Heart right ventricle (tissue), 16 donors: ENCODE measurements around the gene RBP5. TPM values are rescaled to one million over a fixed set of nuclear protein-coding genes. Genes with fewer than 3 reads are reported as not detected.

Experiments
- ATAC-seq, 8 donors: fragments of 200-7000 bp; cut with Tn5 transposase; one replicate each; pipeline ENCODE4 v1.9.1; 2020; ENCODE audit warnings: mild to moderate bottlenecking in 8 of 8, moderate library complexity in 8 of 8, moderate number of reproducible peaks in 1 of 8
- DNase-seq, 2 donors: peaks; one replicate each; pipeline ENCODE4 v3.0.0-alpha.2; 2020
- H3K27ac ChIP-seq, 10 donors: fragments of 200-600 bp; sonication (generic) in 2 of 10; one replicate each; pipeline versions ENCODE4 v1.5.0 to v1.8.0; 2020 to 2022; ENCODE audit warnings: mild to moderate bottlenecking in 3 of 10
- H3K27me3 ChIP-seq, 7 donors: fragments of 200-600 bp; one replicate each; pipeline ENCODE4 v1.8.0; 2021 to 2022; ENCODE audit warnings: mild to moderate bottlenecking in 2 of 7
- H3K36me3 ChIP-seq, 9 donors: fragments of 200-600 bp; sonication (generic) in 1 of 9; one replicate each; pipeline versions ENCODE4 v1.5.0 to v1.8.0; 2020 to 2022; ENCODE audit warnings: mild to moderate bottlenecking in 2 of 9
- H3K4me1 ChIP-seq, 9 donors: fragments of 200-600 bp; sonication (generic) in 1 of 9; one replicate each; pipeline versions ENCODE4 v1.5.0 to v1.8.0; 2020 to 2022; ENCODE audit warnings: mild to moderate bottlenecking in 4 of 9
- H3K4me3 ChIP-seq, 10 donors: fragments of 200-600 bp; sonication (generic) in 2 of 10; one replicate each; pipeline versions ENCODE4 v1.5.0 to v1.8.0; 2020 to 2022; ENCODE audit warnings: mild to moderate bottlenecking in 7 of 10, moderate library complexity in 2 of 10
- H3K9me3 ChIP-seq, 11 donors: fragments of 200-600 bp in 10 of 11; sonication (generic) in 2 of 11; one replicate each; pipeline versions ENCODE4 v1.5.0 to v1.8.0; 2013 to 2022; ENCODE audit warnings: mild to moderate bottlenecking in 2 of 11, control low read depth in 1 of 11, moderate library complexity in 1 of 11
- WGBS, 2 donors: extraction: QIAGEN DNeasy Blood & Tissue Kit; methylation state at CpG; one replicate each; pipeline ENCODE4 v1.1.7; 2013; ENCODE audit warnings: inconsistent platforms in 1 of 2; 5-methylcytosine and 5-hydroxymethylcytosine counted together
- intact Hi-C, 10 donors: fragments of 100-400 bp; cut with DNase I; formaldehyde crosslinking; loops; one replicate each; pipeline versions ENCODE4 v1.11.1 to v1.14.2; 2022
- polyA plus RNA-seq, 2 donors: library from polyadenylated mRNA; stranded (reverse); fragments of 200-250 nt; gene quantifications; one replicate each; pipeline ENCODE4 v1.2.3, GENCODE V29; 2013
- total RNA-seq, 10 donors: library from RNA; stranded (reverse); fragmentation: NEBNext Ultra II Directional in 3 of 10; extraction: Animal tissue kit (Norgen Biotek cat#: 25700) in 3 of 10; gene quantifications; one replicate each; pipeline versions ENCODE4 v1.2.1 to v1.2.4, GENCODE V29; 2021 to 2023
- TF ChIP-seq, protein P1 (sequence below), 9 donors: fragments of 200-600 bp; sonication (generic) in 2 of 9; IDR thresholded peaks; one replicate each; pipeline versions ENCODE4 v1.5.0 to v1.8.0; 2021 to 2022; ENCODE audit warnings: antibody characterized with exemption in 9 of 9, mild to moderate bottlenecking in 5 of 9, moderate library complexity in 1 of 9
- donor health status: Arrhythmogenic right ventricular cardiomyopathy.
- donor health status: ischemic (EF 13 %, LVEDD 7.1; RV severe dilation, severe dysfunction).
- donor health status: healthy with polysubstance abuse.
- donor health status: DM: no; HTN: yes; CAD: no.
- donor health status: DM: no; HTN: no; CAD: no.
- donor health status: ischemic (EF 25% LVEDD 6.9; RV normal size, moderate dysfunction).
- donor health status: ischemic (EF 25% LVEDD 5.7; RV mildly dilated, moderate dysfunction).
- donor health status: healthy.
- donor health status: DM: yes; HTN: yes; CAD: no.
- donor health status: Ischemic cardiomyopathy.
- donor health status: ischemic (EF 35%, LVEDD 5.7; RV mildly dilated, moderate dysfunction).
- donor health status: nonischemic (EF 11% LVEDD 7.7; RV severe dilation, severe dysfunction).
- donor health status: DM: yes; HTN: yes; CAD: no.
- donor health status: PGD.
- donor health status: ischemic (EF 29% LVEDD 5.4; RV normal size, mild dysfunction).
- donor health status: nonischemic (EF 23%, LVEDD 6.1; RV moderate dilation, normal function).

RBP5 gene
- total and polyA plus RNA-seq, 12 donors, result 0.34 to 3.2 (median 0.64) TPM; not detected in 6

DNA sequence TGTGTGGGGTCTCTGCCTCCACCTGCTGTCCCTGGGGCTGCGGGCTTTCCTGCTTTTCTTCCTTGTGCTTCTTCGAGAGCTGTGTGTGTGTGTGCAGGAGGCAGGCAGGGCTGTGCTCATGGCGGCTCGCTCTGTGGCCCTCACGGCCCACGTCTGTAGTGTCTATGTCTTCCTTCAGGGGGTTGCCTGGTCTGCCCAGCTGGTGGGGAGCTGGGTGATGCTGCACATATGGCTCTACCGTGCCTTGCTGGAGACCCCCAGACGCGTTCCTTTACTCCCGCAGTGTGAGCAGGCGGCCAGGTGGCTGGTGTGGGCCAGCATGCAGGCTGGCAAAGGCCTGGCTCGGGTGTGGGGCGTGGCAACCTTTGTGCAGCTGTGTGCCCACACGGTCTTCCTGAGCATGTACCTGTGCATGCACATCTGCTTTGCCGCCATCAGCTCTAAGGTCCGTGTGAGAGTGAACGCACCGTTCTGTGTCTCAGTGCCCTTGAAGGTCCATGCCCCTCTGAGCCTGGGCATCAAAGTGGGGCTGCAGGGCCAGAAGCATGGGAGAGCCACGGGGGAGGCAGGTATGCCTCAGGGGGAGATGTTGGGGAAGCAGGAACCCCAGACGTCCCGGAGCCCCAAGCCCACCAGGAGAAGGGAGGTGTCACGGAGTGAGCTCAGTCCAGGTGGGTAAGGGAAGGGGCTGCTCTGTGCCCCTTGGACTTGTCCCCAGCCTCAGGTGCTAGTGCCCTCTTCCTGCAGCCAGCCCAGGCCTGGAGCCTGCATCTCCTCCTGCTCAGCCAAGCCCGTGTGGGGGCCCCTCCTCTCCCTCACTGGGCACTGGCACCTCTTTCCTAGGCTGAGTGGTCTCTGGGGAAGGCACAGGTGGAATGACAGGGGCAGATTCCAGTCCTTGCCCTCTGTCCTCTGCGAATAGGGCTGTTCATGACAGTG is 27.8 kb upstream of the RBP5 start:
- Histone ChIP-seq H3K36me3 (peaks cover 0 to 56% (median 0%) of the 10 kb centered on the region in 9 donors), H3K27me3 (no peaks in the 10 kb centered on the region), H3K9me3 (no peaks in the 10 kb centered on the region), H3K4me1 (no peaks in the 10 kb centered on the region), H3K27ac (no peak overlapping the region), H3K4me3 (no peak overlapping the region)
- TF ChIP-seq, protein P1, sequence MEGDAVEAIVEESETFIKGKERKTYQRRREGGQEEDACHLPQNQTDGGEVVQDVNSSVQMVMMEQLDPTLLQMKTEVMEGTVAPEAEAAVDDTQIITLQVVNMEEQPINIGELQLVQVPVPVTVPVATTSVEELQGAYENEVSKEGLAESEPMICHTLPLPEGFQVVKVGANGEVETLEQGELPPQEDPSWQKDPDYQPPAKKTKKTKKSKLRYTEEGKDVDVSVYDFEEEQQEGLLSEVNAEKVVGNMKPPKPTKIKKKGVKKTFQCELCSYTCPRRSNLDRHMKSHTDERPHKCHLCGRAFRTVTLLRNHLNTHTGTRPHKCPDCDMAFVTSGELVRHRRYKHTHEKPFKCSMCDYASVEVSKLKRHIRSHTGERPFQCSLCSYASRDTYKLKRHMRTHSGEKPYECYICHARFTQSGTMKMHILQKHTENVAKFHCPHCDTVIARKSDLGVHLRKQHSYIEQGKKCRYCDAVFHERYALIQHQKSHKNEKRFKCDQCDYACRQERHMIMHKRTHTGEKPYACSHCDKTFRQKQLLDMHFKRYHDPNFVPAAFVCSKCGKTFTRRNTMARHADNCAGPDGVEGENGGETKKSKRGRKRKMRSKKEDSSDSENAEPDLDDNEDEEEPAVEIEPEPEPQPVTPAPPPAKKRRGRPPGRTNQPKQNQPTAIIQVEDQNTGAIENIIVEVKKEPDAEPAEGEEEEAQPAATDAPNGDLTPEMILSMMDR (IDR thresholded peaks at IDR 0.05), result no peak
- ATAC-seq, result peak in 2 of 8 donors; percentile 12 to 31
- intact Hi-C loops, result no loop called here
- DNase-seq, result no peak
- 89 to 90% methylated on average over 23 to 24 of the region's 24 CpGs for WGBS, 2 donors

DNA sequence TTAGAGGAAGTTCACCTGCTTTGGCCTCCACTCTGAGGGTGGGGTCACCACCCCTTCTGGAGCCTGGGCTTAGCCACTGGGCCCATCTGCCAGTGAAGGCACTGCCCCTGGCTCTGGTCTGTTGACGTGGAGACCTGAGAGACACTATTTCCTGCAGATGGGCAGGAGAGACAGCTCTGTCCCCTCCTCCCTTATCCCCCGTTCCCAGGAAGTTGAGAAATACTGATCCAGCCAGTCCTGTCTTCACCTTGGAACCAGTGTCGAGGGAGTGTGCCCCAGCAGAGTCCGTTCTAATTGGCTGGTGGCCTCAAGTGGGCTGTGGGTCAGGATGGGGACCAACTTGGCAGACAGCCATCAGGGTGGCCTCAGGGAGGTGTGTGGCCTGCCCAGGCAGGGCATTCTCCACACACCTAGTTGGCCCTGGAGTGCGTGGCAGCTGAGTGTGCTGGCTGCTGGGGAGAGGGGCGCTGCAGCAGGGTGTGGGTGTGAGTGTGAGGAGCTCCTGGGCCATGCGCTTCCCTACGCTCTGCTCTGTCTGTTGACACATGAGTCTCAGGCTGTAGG is 26.9 kb upstream of the RBP5 start:
- Histone ChIP-seq H3K4me3 (no peak overlapping the region), H3K9me3 (no peaks in the 10 kb centered on the region), H3K27me3 (no peaks in the 10 kb centered on the region), H3K27ac (no peak overlapping the region), H3K36me3 (peaks cover 0 to 66% (median 0%) of the 10 kb centered on the region in 9 donors), H3K4me1 (no peaks in the 10 kb centered on the region)
- ATAC-seq (peak in 2 of 8 donors; percentile 7 to 45), DNase-seq (no peak)
- TF ChIP-seq, protein P1 (IDR thresholded peaks at IDR 0.05), result no peak
- 78 to 84% methylated on average over 8 of the region's 8 CpGs for WGBS, 2 donors
- intact Hi-C loops, result no loop called here

DNA sequence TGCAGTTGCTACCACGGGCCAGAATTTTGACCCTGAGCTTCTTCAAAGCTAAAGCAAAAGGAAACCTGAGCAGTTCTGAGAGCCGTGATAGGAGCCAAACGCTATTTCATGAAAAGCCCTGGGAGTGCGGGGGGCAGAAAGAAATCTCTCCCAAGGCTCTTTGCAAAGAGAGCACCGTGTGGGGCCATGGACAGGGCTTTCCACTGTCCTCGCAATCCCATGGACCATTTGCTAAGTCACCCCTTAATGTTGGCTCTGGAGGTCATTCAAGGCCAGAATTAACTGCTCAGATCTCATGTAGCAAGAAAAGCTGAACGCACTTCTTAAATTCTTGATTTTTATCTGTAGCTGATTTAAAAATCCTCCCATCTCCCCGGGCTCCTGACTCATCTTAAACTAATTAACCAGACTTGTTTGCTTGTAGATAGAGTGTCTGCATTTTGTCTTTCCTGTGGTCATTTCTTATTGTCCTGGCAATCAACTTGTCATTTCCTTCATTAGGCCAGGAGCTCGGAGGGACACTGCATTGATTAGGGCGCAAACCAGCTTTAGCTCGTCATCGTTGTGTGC is 26.3 kb upstream of the RBP5 start:
- no peaks in the 10 kb centered on the region for H3K9me3 ChIP-seq
- TF ChIP-seq, protein P1 (IDR thresholded peaks at IDR 0.05), result no peak
- DNase-seq (no peak), ATAC-seq (no peak)
- intact Hi-C loops, result no loop called here
- H3K4me1 ChIP-seq, result no peaks in the 10 kb centered on the region
- no peak overlapping the region for H3K4me3 ChIP-seq
- no peaks in the 10 kb centered on the region for H3K27me3 ChIP-seq
- H3K36me3 ChIP-seq, result peaks cover 0 to 71% (median 0%) of the 10 kb centered on the region in 9 donors
- H3K27ac ChIP-seq, result no peak overlapping the region
- 84 to 86% methylated on average over 12 of the region's 12 CpGs for WGBS, 2 donors

GRCh38 chr12:7154042-7154441 is 25.4 kb upstream of the RBP5 start:
- TF ChIP-seq, protein P1 (IDR thresholded peaks at IDR 0.05), result no peak
- 92 to 93% methylated on average over 6 of the region's 6 CpGs for WGBS, 2 donors
- Histone ChIP-seq H3K27ac (no peak overlapping the region), H3K4me1 (no peaks in the 10 kb centered on the region), H3K36me3 (peaks cover 0 to 81% (median 0%) of the 10 kb centered on the region in 9 donors), H3K9me3 (no peaks in the 10 kb centered on the region), H3K4me3 (no peak overlapping the region), H3K27me3 (no peaks in the 10 kb centered on the region)
- intact Hi-C loops, result no loop called here
- ATAC-seq, result no peak
- DNase-seq, result no peak
